IPS-18c (cell line): ENCODE measurements around the gene COL4A2.

ENCODE experiments used
- H3K4me3 ChIP-seq: 2 replicates; pipeline ENCODE4 v1.7.0; 2013; ENCODE audit warnings: low read depth, mild to moderate bottlenecking, low read length, moderate library complexity; ENCODE audit not compliant: insufficient read depth
- H3K9me3 ChIP-seq: one replicate; pipeline ENCODE4 v1.6.1; 2013; ENCODE audit warnings: mild to moderate bottlenecking, low read length, moderate library complexity; ENCODE audit not compliant: control insufficient read depth, insufficient read depth

The COL4A2 gene

DNA sequence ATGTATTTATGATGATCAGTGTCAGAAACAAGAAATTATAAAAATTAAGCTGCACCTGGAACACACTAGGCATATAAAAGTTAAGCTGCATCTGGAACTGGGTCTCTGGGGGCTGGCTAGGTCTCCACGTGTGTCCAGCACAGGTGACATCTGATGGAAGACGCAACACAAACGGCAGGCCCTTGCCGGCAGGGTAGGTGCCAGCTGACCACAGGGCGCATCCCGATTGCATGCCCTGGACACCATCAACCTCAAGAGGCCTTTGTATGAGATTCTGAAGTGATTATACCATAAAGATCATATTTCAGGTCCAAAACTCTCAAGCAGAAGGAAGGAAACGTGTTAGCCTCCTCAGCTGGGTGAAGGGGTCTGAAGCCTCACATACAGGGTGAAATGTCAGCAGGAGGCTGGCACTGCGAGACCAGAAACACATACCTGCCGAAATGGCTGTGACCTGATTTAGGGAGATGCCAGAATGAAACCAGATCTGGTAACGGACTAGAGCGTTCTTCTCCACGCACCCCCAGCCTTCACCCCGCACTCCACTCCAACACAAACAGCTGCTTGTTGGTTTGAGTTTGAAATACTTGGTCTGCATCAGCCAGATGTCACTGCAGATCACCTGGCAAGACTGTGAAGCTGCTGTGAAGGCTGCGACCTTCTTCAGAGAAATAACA lies 37.4 kb upstream of the COL4A2 start:
- no peak overlapping the region for H3K4me3 ChIP-seq

DNA sequence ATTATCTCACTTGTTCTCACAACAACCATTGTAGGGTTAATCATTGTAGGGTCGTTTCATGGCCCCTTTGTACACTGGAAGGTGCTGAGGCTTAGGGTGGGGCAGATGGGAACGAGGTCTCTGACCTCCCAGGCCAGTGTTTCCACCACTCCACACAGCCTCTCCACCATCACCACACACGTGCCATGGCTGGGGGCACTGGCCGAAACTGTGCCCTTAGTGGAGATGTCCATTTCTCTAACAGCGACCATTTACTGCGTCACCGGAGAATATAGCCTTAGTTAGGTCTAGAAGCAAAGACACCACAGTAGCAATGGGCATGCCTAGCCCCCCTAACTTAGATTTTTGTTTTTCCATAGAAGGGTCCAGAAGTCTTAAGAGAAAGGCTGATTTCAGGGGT lies 36.6 kb upstream of the COL4A2 start:
- H3K4me3 ChIP-seq, result no peak overlapping the region
- no peaks in the 10 kb centered on the region for H3K9me3 ChIP-seq

More for the DNA sequence above, 37.4 kb upstream of the COL4A2 start:
- H3K9me3 ChIP-seq, result no peaks in the 10 kb centered on the region

GRCh38 chr13:110271313-110271712 lies 35.8 kb upstream of the COL4A2 start:
- no peak overlapping the region for H3K4me3 ChIP-seq
- H3K9me3 ChIP-seq, result no peaks in the 10 kb centered on the region

GRCh38 chr13:110272227-110272626 lies 34.9 kb upstream of the COL4A2 start:
- H3K4me3 ChIP-seq, result no peak overlapping the region
- H3K9me3 ChIP-seq, result no peaks in the 10 kb centered on the region

DNA sequence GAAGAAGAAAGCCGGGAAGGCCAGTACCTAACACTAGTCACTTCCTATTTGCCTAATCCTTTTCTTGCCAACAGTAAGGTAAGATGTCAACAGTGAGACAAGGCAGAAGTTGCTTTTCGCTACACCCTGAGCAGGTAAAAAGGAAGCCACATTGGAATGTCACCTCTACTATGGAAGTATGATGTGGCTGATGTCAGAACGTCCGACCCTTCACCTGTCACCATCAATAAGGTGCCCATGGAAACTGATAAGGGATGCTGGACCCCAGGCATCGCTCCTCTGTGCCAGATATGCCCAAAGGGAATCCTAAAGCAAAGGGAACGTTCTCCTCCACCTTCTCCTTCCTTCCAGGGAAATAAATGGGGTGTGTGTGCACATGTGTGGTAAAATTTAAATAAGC lies 34.4 kb upstream of the COL4A2 start:
- Histone ChIP-seq H3K9me3 (no peaks in the 10 kb centered on the region), H3K4me3 (no peak overlapping the region)

GRCh38 chr13:110273254-110273653 lies 33.8 kb upstream of the COL4A2 start:
- H3K9me3 ChIP-seq, result no peaks in the 10 kb centered on the region
- no peak overlapping the region for H3K4me3 ChIP-seq

- no peak overlapping the region for H3K4me3 ChIP-seq
- H3K9me3 ChIP-seq, result no peaks in the 10 kb centered on the region
Observed at GRCh38 chr13:110274687-110275086, 32.4 kb upstream of the COL4A2 start.

- Histone ChIP-seq H3K9me3 (no peaks in the 10 kb centered on the region), H3K4me3 (no peak overlapping the region)
Observed at GRCh38 chr13:110275931-110276552, 31.0 kb upstream of the COL4A2 start.

DNA sequence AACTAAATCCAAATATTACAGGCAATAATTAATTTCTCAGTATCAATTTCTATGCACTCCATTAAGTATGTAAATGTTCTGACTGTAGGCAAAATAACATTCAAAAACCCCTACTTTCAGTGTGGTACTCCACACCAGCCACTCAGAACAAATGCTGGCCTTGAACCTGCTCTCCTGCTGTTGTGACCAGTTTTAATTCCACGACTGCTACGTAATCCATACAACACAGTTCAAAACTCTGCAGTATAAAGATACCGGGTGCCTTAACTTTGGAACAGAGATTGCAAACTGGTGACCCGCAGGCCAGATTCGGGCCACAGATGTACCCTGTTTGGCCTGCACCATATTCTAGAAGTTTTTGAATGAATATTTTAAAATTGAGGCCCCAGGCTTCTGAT lies 30.5 kb upstream of the COL4A2 start:
- Histone ChIP-seq H3K9me3 (no peaks in the 10 kb centered on the region), H3K4me3 (no peak overlapping the region)

DNA sequence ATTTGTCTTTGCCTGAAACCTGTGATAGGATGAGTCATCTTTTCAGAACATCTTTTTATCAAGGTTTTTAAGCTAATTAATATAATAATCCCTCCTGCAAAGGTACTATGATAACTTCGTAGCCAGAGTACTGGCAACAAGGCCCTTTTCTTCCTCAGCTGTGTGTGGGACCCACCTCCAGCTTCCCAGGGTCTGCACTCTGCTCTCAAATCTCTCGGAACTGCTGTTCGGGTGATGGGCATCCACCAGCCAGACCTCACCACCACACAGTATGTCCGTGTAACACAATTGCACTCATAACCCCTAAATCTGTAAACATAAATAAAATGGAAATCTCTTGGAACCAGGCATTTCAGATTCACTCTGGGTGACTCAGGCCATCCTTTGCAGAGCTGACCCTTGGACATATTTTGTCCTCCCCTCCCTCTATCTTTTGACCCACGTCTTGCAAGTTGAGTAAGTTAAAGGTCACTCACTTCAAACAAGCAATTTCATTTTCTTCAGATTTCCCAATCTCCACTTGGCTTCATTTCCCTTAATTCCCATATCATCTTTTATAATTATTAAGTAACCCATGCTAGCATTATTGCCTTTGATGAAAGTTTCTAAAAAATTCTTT lies 29.6 kb upstream of the COL4A2 start:
- Histone ChIP-seq H3K9me3 (no peaks in the 10 kb centered on the region), H3K4me3 (no peak overlapping the region)

GRCh38 chr13:110278859-110279258 lies 28.2 kb upstream of the COL4A2 start:
- no peak overlapping the region for H3K4me3 ChIP-seq
- no peaks in the 10 kb centered on the region for H3K9me3 ChIP-seq

DNA sequence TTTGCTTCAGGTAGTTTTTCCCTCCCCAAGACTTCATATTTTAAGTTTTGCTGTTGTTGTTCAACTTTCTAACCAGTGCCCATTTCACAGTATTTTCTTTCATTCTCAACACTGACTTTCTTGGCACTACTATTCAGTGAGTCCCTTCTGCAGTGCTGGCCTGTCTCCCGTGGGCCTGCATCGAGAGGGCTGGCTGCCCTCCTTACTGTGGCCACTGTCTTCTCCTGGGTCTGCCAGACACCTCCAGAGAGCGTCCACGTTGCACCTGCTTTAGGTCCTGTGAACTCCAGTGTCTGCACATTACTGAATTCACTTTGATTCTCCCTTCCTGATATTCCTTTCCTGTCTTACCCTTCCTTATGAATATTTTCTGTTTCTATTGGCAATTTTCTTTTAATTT lies 27.4 kb upstream of the COL4A2 start:
- Histone ChIP-seq H3K9me3 (no peaks in the 10 kb centered on the region), H3K4me3 (no peak overlapping the region)

- no peaks in the 10 kb centered on the region for H3K9me3 ChIP-seq
- H3K4me3 ChIP-seq, result no peak overlapping the region
Observed at GRCh38 chr13:110280231-110280813, 26.8 kb upstream of the COL4A2 start.

- Histone ChIP-seq H3K4me3 (no peak overlapping the region), H3K9me3 (no peaks in the 10 kb centered on the region)
Observed at GRCh38 chr13:110280985-110281688, 25.9 kb upstream of the COL4A2 start.

DNA sequence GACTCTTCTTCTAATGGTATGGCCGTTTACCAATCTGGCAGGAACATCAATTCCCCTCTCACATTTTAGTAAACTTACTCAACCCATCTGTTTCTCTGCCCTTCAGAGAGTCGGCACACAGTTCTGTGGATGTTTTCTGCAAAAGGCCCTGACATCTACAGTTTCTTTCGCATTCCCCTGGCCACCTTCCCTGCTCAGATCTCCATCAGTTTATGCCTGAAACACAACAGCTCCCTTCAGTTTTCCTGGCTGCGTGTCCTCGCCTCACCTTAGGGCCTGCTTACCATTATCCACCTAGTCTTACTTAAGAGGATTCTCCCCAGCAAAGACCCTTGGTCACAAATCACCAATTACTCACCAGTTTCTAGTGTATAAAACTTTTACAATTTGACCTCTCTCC lies 25.3 kb upstream of the COL4A2 start:
- no peak overlapping the region for H3K4me3 ChIP-seq
- no peaks in the 10 kb centered on the region for H3K9me3 ChIP-seq

GRCh38 chr13:110282316-110282841 lies 24.7 kb upstream of the COL4A2 start:
- Histone ChIP-seq H3K4me3 (no peak overlapping the region), H3K9me3 (no peaks in the 10 kb centered on the region)

GRCh38 chr13:110283736-110284517 lies 23.2 kb upstream of the COL4A2 start:
- H3K9me3 ChIP-seq, result no peaks in the 10 kb centered on the region
- no peak overlapping the region for H3K4me3 ChIP-seq
